Measurements from ENCODE around the gene XKR8. TPM values are rescaled to one million over a fixed set of nuclear protein-coding genes. Genes with fewer than 3 reads are reported as not detected.

The XKR8 gene
- total and polyA plus RNA-seq, 2 of the 4 experiments (the other 2 are of a cell fraction): 1.1 to 10.7 TPM

GRCh38 chr1:27974417-27974781 is 14.6 kb downstream of the XKR8 start:
- Histone ChIP-seq H3K18ac (ENCODE audit: low read depth, low read length) (no peak overlapping the region), H3K56ac (ENCODE audit: extremely low read depth, insufficient read depth, low read length) (no peak overlapping the region), H3K36me3 (ENCODE audit: control insufficient read depth, insufficient read depth, low read length) (peaks cover 9% of the 10 kb centered on the region), H4K20me1 (ENCODE audit: insufficient read depth, low read length) (no peaks in the 10 kb centered on the region), H3K4me2 (ENCODE audit: low read depth, low read length) (no peak overlapping the region), H3K14ac (replicated peaks; ENCODE audit: low read depth, low read length) (no peak overlapping the region), H2BK5ac (ENCODE audit: low read depth, low read length, poor library complexity, severe bottlenecking) (no peak overlapping the region), H4K5ac (ENCODE audit: low read depth, low read length) (no peak overlapping the region), H2AFZ (replicated peaks; ENCODE audit: low read length, poor library complexity) (no peak overlapping the region), H3K27ac (ENCODE audit: insufficient read depth, low read length) (no peak overlapping the region), H2BK120ac (ENCODE audit: low read depth, low read length) (no peak overlapping the region), H2BK20ac (ENCODE audit: low read depth, low read length) (no peak overlapping the region), H2AK5ac (ENCODE audit: low read depth, low read length) (no peak overlapping the region), H3K4me1 (ENCODE audit: control insufficient read depth, insufficient read depth, low read length) (peaks cover 11% of the 10 kb centered on the region), H3K9me3 (ENCODE audit: control insufficient read depth, insufficient read depth, low read length) (no peaks in the 10 kb centered on the region), H3K9ac (ENCODE audit: low read depth, low read length) (no peak overlapping the region), H3K9me1 (ENCODE audit: insufficient read depth, low read length) (peaks cover 9% of the 10 kb centered on the region), H4K8ac (ENCODE audit: low read depth in 2 of 2, low read length in 2 of 2) (no peak overlapping the region), H2AK9ac (replicated peaks; ENCODE audit: low read depth, low read length, poor library complexity) (no peak overlapping the region), H3K4ac (ENCODE audit: low read depth, low read length) (no peak overlapping the region), H2BK15ac (ENCODE audit: low read depth, low read length) (no peak overlapping the region), H3K79me1 (ENCODE audit: low read depth in 1 of 2, low read length in 2 of 2) (peaks cover 4 to 13% of the 10 kb centered on the region in 2 experiments; a peak in 3 of 4 replicates), H4K91ac (ENCODE audit: insufficient read depth, low read depth, low read length) (no peak overlapping the region), H3K23ac (ENCODE audit: low read depth, low read length) (no peak overlapping the region), H3K4me3 (ENCODE audit: insufficient read depth, low read depth, low read length) (no peak overlapping the region), H3K27me3 (ENCODE audit: control insufficient read depth, insufficient read depth, low read length) (no peaks in the 10 kb centered on the region)
- POLR2A ChIA-PET (ENCODE audit: unreplicated experiment): no interaction called here
- dilution Hi-C loops (cut with HindIII; ENCODE audit: low sequenced_read_pairs, unreplicated experiment) (no loop called here), intact Hi-C loops (cut with micrococcal nuclease) (no loop called here), in situ Hi-C loops (cut with MboI; ENCODE audit: low sequenced_read_pairs) (no loop called here)
- CTCF ChIA-PET: no interaction called here
- BruUV-seq (replicated peaks): no TSS peak
- no peak for ATAC-seq (ENCODE audit: low read depth)
- no peak for DNase-seq
- TF ChIP-seq ELK1 (IDR thresholded peaks at IDR 0.05; ENCODE audit: borderline replicate concordance, low read depth, low read length) (no peak), RFX5 (IDR thresholded peaks at IDR 0.05; ENCODE audit: low read depth, low read length) (no peak), CTCF (conservative IDR thresholded peaks at IDR 0.05; ENCODE audit: low read depth, low read length) (no peak), USF2 (IDR thresholded peaks at IDR 0.05; ENCODE audit: low read depth, low read length) (no peak), POLR2A (IDR thresholded peaks at IDR 0.05; ENCODE audit: low read depth, low read length) (no peak), NFE2L2 (IDR thresholded peaks at IDR 0.05; ENCODE audit: low read depth, low read length) (no peak), CHD1 (IDR thresholded peaks at IDR 0.05; ENCODE audit: low read depth, low read length) (no peak), MAZ (IDR thresholded peaks at IDR 0.05; ENCODE audit: borderline replicate concordance, low read depth, low read length) (no peak), MXI1 (IDR thresholded peaks at IDR 0.05; ENCODE audit: borderline replicate concordance, low read depth, low read length) (no peak), RAD21 (IDR thresholded peaks at IDR 0.05; ENCODE audit: low read length) (no peak), SMC3 (IDR thresholded peaks at IDR 0.05; ENCODE audit: low read depth, low read length) (no peak), MAFK (IDR thresholded peaks at IDR 0.05; ENCODE audit: low read depth, low read length) (no peak), BHLHE40 (IDR thresholded peaks at IDR 0.05; ENCODE audit: low read depth, low read length) (no peak), FOS (IDR thresholded peaks at IDR 0.05; ENCODE audit: low read depth, low read length) (no peak), RCOR1 (IDR thresholded peaks at IDR 0.05; ENCODE audit: insufficient replicate concordance, low read length) (no peak), CEBPB (IDR thresholded peaks at IDR 0.05; ENCODE audit: low read depth, low read length) (no peak)

Measured in IMR-90 (cell line).